Chondrocyte (in vitro differentiated cells): ENCODE measurements around the gene LPIN1. TPM values are rescaled to one million over a fixed set of nuclear protein-coding genes. Genes with fewer than 3 reads are reported as not detected.

ENCODE experiments used
- DNase-seq: peaks from one replicate; pipeline ENCODE4 v3.0.0; 2021; ENCODE audit warnings: mixed read lengths, low spot score
- H3K27ac Mint-ChIP-seq: one replicate; pipeline ENCODE4 v1.8.0; 2021; ENCODE audit warnings: mild to moderate bottlenecking, moderate library complexity, mixed read lengths; ENCODE audit not compliant: unreplicated experiment
- H3K27me3 Mint-ChIP-seq: 2 replicates; pipeline ENCODE4 v1.8.0; 2021; ENCODE audit warnings: low read depth, mixed read lengths
- H3K36me3 Mint-ChIP-seq: 2 replicates; pipeline ENCODE4 v1.8.0; 2021; ENCODE audit warnings: low read depth, mixed read lengths
- H3K4me1 Mint-ChIP-seq: 2 replicates; pipeline ENCODE4 v1.8.0; 2021; ENCODE audit warnings: low read depth, mild to moderate bottlenecking, mixed read lengths
- H3K4me3 Mint-ChIP-seq: one replicate; pipeline ENCODE4 v1.8.0; 2021; ENCODE audit warnings: mild to moderate bottlenecking, moderate library complexity, mixed read lengths; ENCODE audit not compliant: unreplicated experiment
- H3K9me3 Mint-ChIP-seq: 2 replicates; pipeline ENCODE4 v1.8.0; 2021; ENCODE audit warnings: low read depth, mixed read lengths
- CTCF ChIP-seq: fragments of 200-600 bp; sonication (generic); IDR thresholded peaks from 2 replicates; pipeline ENCODE4 v1.5.0; 2021; ENCODE audit warnings: antibody characterized with exemption, mild to moderate bottlenecking, moderate library complexity
- total RNA-seq: library from RNA; stranded (reverse); gene quantifications from 3 replicates; pipeline ENCODE4 v1.2.1, GENCODE V29; 2021

Gene LPIN1
- total RNA-seq, 1 donor from 2014 or later = 17.5 TPM

GRCh38 chr2:11802782-11803191 is 56.4 kb downstream of the LPIN1 start:
- Mint-ChIP-seq H3K27me3 (no peaks in the 10 kb centered on the region), H3K27ac (no peak overlapping the region), H3K9me3 (no peaks in the 10 kb centered on the region), H3K36me3 (peaks cover 35% of the 10 kb centered on the region), H3K4me3 (no peak overlapping the region), H3K4me1 (peaks cover 9% of the 10 kb centered on the region)
- no peak for TF ChIP-seq CTCF
- no peak for DNase-seq

- Mint-ChIP-seq H3K4me3 (no peak overlapping the region), H3K4me1 (peaks cover 11% of the 10 kb centered on the region), H3K36me3 (peaks cover 34% of the 10 kb centered on the region), H3K9me3 (no peaks in the 10 kb centered on the region), H3K27me3 (no peaks in the 10 kb centered on the region), H3K27ac (no peak overlapping the region)
- DNase-seq = no peak
- TF ChIP-seq CTCF = no peak
Observed at GRCh38 chr2:11805024-11805423, 58.6 kb downstream of the LPIN1 start.

- DNase-seq = no peak
- Mint-ChIP-seq H3K27me3 (no peaks in the 10 kb centered on the region), H3K27ac (no peak overlapping the region), H3K4me1 (peaks cover 11% of the 10 kb centered on the region), H3K36me3 (peaks cover 37% of the 10 kb centered on the region), H3K4me3 (no peak overlapping the region), H3K9me3 (no peaks in the 10 kb centered on the region)
- no peak for TF ChIP-seq CTCF
Observed at GRCh38 chr2:11805920-11806319, 59.5 kb downstream of the LPIN1 start.

GRCh38 chr2:11807156-11808015 is 61.0 kb downstream of the LPIN1 start:
- Mint-ChIP-seq H3K27me3 (no peaks in the 10 kb centered on the region), H3K4me3 (no peak overlapping the region), H3K9me3 (no peaks in the 10 kb centered on the region), H3K27ac (peak overlapping the region; percentile 67), H3K4me1 (peaks cover 15% of the 10 kb centered on the region), H3K36me3 (peaks cover 41% of the 10 kb centered on the region)
- no peak for DNase-seq
- TF ChIP-seq CTCF = no peak

GRCh38 chr2:11808016-11808400 is 61.6 kb downstream of the LPIN1 start:
- Mint-ChIP-seq H3K27ac (peak overlapping the region; percentile 67), H3K36me3 (peaks cover 40% of the 10 kb centered on the region), H3K4me3 (no peak overlapping the region), H3K27me3 (no peaks in the 10 kb centered on the region), H3K9me3 (no peaks in the 10 kb centered on the region), H3K4me1 (peaks cover 15% of the 10 kb centered on the region)
- DNase-seq = no peak
- no peak for TF ChIP-seq CTCF
